ENCODE measurements around the gene RESP18.

DNA sequence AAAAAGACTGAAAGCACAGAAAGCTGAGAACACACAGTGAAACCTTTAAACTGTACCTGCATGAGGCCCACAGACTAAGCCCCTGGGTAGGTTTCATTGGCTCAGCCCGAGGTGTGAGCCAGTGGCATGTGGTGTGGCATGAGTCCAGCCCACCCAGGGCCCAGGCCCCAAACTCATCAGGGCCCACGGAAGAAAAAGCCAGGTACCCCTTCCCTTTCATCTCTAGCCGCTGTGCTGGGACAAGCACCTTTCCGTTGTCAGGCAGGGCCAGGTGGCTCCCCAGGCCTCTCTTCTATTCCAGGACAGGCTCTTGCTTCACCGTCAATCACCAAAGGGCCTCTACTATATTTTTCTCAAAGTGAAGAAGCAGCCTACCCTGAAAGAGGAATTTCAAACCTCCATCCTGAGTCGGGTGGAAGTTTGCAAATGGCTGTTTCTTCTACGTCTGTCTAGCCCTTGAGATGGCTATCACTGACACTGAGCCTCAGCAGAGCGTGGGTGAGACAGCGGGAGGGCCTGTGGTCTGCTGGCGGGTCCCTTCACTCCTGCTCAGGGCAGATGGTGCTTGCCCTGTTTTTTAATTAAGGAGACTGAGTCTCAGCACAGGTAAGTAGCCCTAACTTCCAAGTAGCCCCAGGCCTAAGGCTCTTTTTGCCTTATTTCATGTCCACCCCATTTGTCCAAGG lies 44.8 kb downstream of the RESP18 start:
- TF ChIP-seq POLR2A (IDR thresholded peaks at IDR 0.05; ENCODE audit: low read depth, low read length) (peak; percentile 19; the same call in 1 of the 2 replicates), TAF1 (IDR thresholded peaks at IDR 0.05; ENCODE audit: low read depth, low read length) (no peak)

All from GM12891 (cell line).